ENCODE measurements around the gene PDLIM5. TPM values are rescaled to one million over a fixed set of nuclear protein-coding genes. Genes with fewer than 3 reads are reported as not detected.

Gene PDLIM5
- total RNA-seq, 2 experiments from 2014 or later = 6.3 to 12.6 TPM

- ChIA-PET CTCF (ENCODE audit: unreplicated experiment) (no interaction called here), POLR2A (interaction anchor here (0.8 kb wide), 1 partner anchor 18 kb away, joined by 3 read pairs; no protein-coding TSS in a partner anchor)
- BruUV-seq (replicated peaks) = no TSS peak
- Histone ChIP-seq H3K27ac (ENCODE audit: low read depth, low read length, poor library complexity, severe bottlenecking) (no peak overlapping the region), H3K4me2 (ENCODE audit: low read length) (no peak overlapping the region), H4K20me1 (ENCODE audit: insufficient read depth, low read length) (no peaks in the 10 kb centered on the region), H3K9me2 (ENCODE audit: insufficient read depth, low read length) (no peaks in the 10 kb centered on the region), H3K4me1 (ENCODE audit: insufficient read depth, low read length, poor library complexity, severe bottlenecking) (no peaks in the 10 kb centered on the region), H3K4me3 (ENCODE audit: low read depth, low read length, poor library complexity, severe bottlenecking) (no peak overlapping the region), H3K36me3 (ENCODE audit: insufficient read depth, low read length) (no peaks in the 10 kb centered on the region), H3K79me2 (ENCODE audit: insufficient read depth, low read depth, low read length) (no peaks in the 10 kb centered on the region), H2AFZ (ENCODE audit: low read length) (no peak overlapping the region), H3K9me3 (ENCODE audit: low read length) (no peaks in the 10 kb centered on the region)
- TF ChIP-seq EZH2phosphoT487 (IDR thresholded peaks at IDR 0.05; ENCODE audit: borderline replicate concordance, low read depth, low read length) (no peak), CTCF (conservative IDR thresholded peaks at IDR 0.05; ENCODE audit: low read length) (no peak)
- no peak for DNase-seq (ENCODE audit: low spot score)
- intact Hi-C loops (cut with micrococcal nuclease; ENCODE audit: unreplicated experiment) = no loop called here
Observed at GRCh38 chr4:94668724-94669123, 217.0 kb downstream of the PDLIM5 start.

- intact Hi-C loops (cut with micrococcal nuclease; ENCODE audit: unreplicated experiment) = no loop called here
- no peak for DNase-seq (ENCODE audit: low spot score)
- H2AFZ ChIP-seq (ENCODE audit: low read length) = no peak overlapping the region
- no peaks in the 10 kb centered on the region for H3K9me2 ChIP-seq (ENCODE audit: insufficient read depth, low read length)
- BruUV-seq (replicated peaks) = no TSS peak
- TF ChIP-seq EZH2phosphoT487 (IDR thresholded peaks at IDR 0.05; ENCODE audit: borderline replicate concordance, low read depth, low read length) (no peak), CTCF (conservative IDR thresholded peaks at IDR 0.05; ENCODE audit: low read length) (no peak)
- no peak overlapping the region for H3K4me3 ChIP-seq (ENCODE audit: low read depth, low read length, poor library complexity, severe bottlenecking)
- POLR2A ChIA-PET = interaction anchor here (0.6 kb wide), 1 partner anchor 804 kb away, joined by 3 read pairs; no protein-coding TSS in a partner anchor
- no peaks in the 10 kb centered on the region for H3K36me3 ChIP-seq (ENCODE audit: insufficient read depth, low read length)
- H3K9me3 ChIP-seq (ENCODE audit: low read length) = no peaks in the 10 kb centered on the region
- H4K20me1 ChIP-seq (ENCODE audit: insufficient read depth, low read length) = no peaks in the 10 kb centered on the region
- H3K79me2 ChIP-seq (ENCODE audit: insufficient read depth, low read depth, low read length) = no peaks in the 10 kb centered on the region
- H3K4me1 ChIP-seq (ENCODE audit: insufficient read depth, low read length, poor library complexity, severe bottlenecking) = no peaks in the 10 kb centered on the region
- H3K4me2 ChIP-seq (ENCODE audit: low read length) = no peak overlapping the region
- CTCF ChIA-PET (ENCODE audit: unreplicated experiment) = no interaction called here
- H3K27ac ChIP-seq (ENCODE audit: low read depth, low read length, poor library complexity, severe bottlenecking) = no peak overlapping the region
Observed at GRCh38 chr4:94669672-94670664, 218.2 kb downstream of the PDLIM5 start.

- Histone ChIP-seq H3K27ac (ENCODE audit: low read depth, low read length, poor library complexity, severe bottlenecking) (no peak overlapping the region), H3K9me2 (ENCODE audit: insufficient read depth, low read length) (no peaks in the 10 kb centered on the region), H3K79me2 (ENCODE audit: insufficient read depth, low read depth, low read length) (no peaks in the 10 kb centered on the region), H3K36me3 (ENCODE audit: insufficient read depth, low read length) (no peaks in the 10 kb centered on the region), H4K20me1 (ENCODE audit: insufficient read depth, low read length) (no peaks in the 10 kb centered on the region), H2AFZ (ENCODE audit: low read length) (no peak overlapping the region), H3K4me3 (ENCODE audit: low read depth, low read length, poor library complexity, severe bottlenecking) (no peak overlapping the region), H3K9me3 (ENCODE audit: low read length) (no peaks in the 10 kb centered on the region), H3K4me2 (ENCODE audit: low read length) (no peak overlapping the region), H3K4me1 (ENCODE audit: insufficient read depth, low read length, poor library complexity, severe bottlenecking) (no peaks in the 10 kb centered on the region)
- intact Hi-C loops (cut with micrococcal nuclease; ENCODE audit: unreplicated experiment) = no loop called here
- CTCF ChIA-PET (ENCODE audit: unreplicated experiment) = no interaction called here
- no peak for DNase-seq (ENCODE audit: low spot score)
- POLR2A ChIA-PET = no interaction called here
- BruUV-seq (replicated peaks) = no TSS peak
- TF ChIP-seq CTCF (conservative IDR thresholded peaks at IDR 0.05; ENCODE audit: low read length) (no peak), EZH2phosphoT487 (IDR thresholded peaks at IDR 0.05; ENCODE audit: borderline replicate concordance, low read depth, low read length) (no peak)
Observed at GRCh38 chr4:94671113-94671512, 219.4 kb downstream of the PDLIM5 start.
